GM18502 (cell line): ENCODE measurements around the gene PA2G4.
"Not testable (repeated sequence)": the region's sequence is repeated elsewhere in the genome, so short reads cannot be mapped to it uniquely, and the experiment has no call there.

ENCODE experiments used
- ATAC-seq: cut with Tn5 transposase; IDR thresholded peaks from one replicate; pipeline ENCODE4 v1.9.1; 2021; ENCODE audit warnings: mild to moderate bottlenecking; ENCODE audit not compliant: unreplicated experiment, poor library complexity

Gene PA2G4

DNA sequence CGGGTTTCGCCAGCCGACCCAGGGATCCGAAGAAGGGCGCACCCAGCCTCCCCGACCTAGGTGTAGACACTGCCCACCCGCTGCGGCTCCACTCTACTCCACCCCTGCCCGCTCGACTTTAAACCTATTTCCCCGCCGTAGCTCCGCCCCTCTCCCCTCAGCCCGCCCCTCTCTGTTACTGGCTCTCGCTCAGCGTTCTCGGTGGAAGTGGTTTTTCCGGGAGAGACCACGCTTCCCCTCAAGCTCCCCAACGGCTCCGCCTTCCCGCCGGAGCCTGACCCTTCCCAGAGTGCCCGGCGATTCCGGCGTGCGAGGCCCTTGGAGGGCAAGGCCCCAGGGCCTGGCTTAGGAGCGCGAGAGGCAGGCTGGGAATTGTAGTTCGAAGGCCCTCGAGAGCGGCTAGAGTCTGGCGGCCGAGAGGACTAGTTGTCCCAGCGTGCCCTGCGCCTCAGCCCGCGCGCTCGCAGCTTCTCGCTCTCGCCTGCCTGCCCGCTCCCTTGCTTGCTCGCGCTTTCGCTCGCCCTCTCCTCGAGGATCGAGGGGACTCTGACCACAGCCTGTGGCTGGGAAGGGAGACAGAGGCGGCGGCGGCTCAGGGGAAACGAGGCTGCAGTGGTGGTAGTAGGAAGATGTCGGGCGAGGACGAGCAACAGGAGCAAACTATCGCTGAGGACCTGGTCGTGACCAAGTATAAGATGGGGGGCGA lies at the start of gene PA2G4:
Gene PA2G4 (plus strand): TSS at position 451 of the 706 bp plus-strand sequence. CDS start 179 bp downstream, at position 630.
- ATAC-seq: peak; percentile 96

DNA sequence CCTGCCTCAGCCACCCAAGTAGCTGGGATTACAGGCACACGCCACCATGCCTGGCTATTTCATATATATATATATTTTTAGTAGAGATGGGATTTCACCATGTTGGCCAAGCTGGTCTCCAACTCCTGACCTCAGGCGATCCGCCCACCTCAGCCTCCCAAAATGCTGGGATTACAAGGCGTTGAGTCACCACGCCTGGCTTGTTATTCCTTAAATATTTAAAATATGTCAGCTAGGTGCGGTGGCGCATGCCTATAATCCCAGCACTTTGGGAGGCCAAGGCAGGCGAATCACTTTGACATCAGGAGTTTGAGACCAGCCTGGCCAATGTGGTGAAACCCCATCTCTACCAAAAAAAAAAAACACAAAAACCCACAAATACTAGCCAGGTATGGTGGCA lies 44.4 kb upstream of the PA2G4 start:
- not testable (repeated sequence) for ATAC-seq

DNA sequence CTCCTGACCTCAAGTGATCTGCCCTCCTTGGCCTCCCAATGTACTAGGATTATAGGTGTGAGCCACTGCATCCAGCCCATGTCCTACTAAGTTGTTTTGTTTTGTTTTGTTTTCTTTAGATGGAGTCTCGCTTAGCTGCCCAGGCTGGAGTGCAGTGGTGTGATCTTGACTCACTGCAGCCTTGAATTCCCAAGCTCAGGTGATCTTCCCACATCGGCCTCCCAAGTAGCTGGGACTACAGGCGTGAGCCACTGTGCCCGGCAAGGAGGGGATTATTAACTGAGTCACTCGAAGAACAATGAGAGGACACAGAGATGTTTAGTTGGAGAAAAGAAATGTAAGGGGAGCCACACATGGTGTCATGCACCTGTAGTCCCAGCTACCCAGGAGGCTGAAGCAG lies 42.4 kb upstream of the PA2G4 start:
- no peak for ATAC-seq

DNA sequence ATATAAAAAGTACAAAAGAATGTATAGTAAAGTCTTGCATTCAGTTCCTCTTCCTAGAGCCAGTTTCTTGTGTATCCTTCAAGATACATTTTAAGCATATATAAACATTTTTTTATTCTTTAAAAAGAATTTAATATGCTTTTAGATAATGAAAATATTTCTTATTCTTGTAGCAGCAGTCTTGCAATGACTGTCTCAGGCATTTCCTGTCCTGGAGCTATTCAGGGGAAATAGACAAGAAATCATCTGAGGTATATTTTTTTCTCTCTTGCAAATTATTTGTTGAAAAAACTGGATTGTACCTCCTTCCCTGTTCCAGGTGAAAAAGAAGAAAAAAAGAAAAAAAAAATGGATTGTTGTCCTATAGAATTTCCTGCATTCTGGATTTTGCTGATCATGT lies 41.4 kb upstream of the PA2G4 start:
- no peak for ATAC-seq

DNA sequence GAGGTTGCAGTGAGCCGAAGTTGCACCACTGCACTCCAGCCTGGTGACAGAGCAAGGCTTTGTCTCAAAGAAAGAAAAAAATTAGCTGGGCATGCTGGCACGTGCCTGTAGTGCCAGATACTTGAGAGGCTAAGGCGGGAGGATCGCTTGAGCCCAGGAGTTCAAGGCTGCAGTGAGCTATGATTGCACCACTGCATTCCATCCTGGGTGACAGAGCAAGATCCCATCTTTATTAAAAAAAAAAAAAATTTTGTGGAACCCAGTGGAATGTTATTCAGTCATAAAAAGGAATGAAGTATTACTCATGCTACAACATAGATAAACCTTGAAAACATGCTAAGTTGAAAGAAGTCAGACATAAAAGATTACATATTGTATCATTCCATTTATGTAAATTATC lies 32.7 kb upstream of the PA2G4 start:
- no peak for ATAC-seq

DNA sequence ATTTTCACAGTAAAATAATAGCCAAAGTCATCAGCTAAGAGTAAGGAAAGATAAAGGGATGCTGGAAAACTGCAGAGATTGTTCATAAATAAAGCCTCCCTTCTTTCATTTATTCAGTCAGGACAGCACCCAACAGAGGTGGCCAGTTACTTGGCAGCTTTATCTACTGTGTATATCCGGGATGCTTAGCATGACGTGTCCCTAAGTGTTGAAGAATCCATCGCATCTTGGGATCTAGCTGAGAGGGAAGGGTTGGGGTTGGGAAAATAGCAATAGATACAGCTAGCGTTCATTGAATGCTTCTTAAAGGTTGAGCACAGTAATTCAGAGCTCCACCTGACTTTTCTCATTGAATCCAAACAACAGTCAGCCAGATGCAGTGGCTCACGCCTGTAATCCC lies 30.0 kb upstream of the PA2G4 start:
- no peak for ATAC-seq

DNA sequence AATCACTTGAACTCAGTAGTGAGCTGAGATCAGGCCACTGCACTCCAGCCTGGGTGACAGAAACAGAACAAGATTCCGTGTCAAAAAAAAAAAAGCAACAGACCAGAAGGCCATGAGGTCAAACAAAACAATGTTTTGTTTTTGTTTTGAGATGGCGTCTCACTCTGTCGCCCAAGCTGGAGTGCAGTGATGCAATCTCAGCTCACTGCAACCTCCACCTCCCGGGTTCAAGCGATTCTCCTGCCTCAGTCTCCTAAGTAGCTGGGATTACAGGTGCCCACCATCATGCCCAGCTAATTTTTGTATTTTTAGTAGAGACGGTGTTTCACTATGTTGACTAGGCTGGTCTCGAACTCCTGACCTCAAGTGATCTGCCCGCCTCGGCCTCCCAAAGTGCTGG lies 26.4 kb upstream of the PA2G4 start:
- ATAC-seq: not testable (repeated sequence)

DNA sequence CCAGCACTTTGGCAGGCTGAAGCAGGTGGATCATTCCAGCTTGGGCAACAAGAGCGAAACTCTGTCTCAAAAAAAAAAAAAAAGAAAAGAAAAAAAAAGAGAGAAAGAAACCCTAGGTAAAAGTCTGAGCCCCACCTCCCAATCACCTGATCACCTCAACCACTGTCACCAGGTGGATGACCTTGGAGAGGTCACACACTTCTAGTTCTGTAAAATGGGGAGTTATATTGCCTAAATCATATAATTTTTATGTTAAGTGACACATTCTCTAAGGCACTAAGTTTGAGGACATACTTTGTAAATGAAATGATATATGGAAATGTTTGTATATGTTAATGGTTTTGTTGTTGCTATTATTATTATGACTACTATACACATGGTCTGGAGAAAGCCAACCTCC lies 25.9 kb upstream of the PA2G4 start:
- ATAC-seq: no peak

DNA sequence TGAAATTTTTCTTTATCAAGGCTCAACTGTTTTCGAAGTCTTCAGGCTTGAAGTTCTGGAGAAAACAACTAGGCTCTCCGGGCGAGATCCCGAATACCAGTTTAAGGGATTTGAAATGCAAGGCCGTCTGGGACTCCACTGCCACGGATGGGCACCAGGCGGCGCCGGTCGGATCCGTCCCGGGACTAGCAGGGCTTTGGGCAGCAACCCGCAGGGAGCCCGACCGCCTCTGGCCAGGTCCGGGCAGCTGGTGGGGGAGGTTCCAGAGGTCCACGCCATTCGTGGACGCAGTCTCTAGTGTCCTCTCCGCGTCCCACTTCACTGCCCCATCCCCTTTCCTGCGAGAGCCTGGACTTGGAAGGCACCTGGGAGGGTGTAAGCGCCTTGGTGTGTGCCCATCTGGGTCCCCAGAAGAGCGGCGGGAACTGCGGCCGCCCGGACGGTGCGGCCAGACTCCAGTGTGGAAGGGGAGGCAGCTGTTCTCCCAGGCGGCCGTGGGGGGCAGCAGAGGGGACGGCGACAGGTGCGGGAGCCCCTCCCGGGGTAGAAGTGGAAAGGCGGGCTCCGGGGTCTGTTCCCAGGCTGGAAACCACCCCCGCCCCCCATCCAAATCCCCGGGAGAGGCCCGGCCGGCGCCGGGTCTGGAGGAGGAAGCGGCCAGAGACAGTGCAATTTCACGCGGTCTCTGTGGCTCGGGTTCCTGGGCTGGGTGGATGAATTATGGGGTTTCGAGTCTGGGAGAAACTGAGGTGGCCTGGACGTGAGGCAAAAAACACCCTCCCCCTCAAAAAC lies 25.2 kb upstream of the PA2G4 start:
- peak; percentile 64 for ATAC-seq

DNA sequence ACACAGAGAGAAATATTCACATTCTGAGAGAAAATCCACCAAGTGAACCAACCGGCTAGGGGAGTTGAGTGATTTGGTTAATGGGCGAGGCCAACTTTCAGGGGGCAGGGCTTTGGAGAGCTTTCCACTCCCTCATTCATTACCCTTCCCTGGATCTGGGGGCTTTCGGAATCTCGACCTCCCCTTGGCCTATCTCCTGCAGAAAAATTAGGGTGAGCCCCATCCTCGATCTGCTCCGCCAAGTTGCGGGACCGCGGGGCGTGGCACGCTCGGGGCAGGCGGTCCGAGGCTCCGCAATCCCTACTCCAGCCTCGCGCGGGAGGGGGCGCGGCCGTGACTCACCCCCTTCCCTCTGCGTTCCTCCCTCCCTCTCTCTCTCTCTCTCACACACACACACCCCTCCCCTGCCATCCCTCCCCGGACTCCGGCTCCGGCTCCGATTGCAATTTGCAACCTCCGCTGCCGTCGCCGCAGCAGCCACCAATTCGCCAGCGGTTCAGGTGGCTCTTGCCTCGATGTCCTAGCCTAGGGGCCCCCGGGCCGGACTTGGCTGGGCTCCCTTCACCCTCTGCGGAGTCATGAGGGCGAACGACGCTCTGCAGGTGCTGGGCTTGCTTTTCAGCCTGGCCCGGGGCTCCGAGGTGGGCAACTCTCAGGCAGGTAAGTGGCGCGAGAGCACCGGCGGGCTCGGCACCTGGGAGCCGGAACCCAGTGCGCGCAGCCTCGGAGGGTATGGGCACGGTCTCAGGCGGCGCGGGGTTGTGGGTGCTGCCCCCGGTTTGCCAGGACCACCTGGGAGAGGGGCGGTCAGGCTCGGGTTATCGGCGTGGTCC lies 24.4 kb upstream of the PA2G4 start, which contains the start of gene ERBB3:
Gene ERBB3 (plus strand): TSS at position 443 of the 833 bp plus-strand sequence. CDS start 136 bp downstream, at position 579.
- ATAC-seq: peak; percentile 46

DNA sequence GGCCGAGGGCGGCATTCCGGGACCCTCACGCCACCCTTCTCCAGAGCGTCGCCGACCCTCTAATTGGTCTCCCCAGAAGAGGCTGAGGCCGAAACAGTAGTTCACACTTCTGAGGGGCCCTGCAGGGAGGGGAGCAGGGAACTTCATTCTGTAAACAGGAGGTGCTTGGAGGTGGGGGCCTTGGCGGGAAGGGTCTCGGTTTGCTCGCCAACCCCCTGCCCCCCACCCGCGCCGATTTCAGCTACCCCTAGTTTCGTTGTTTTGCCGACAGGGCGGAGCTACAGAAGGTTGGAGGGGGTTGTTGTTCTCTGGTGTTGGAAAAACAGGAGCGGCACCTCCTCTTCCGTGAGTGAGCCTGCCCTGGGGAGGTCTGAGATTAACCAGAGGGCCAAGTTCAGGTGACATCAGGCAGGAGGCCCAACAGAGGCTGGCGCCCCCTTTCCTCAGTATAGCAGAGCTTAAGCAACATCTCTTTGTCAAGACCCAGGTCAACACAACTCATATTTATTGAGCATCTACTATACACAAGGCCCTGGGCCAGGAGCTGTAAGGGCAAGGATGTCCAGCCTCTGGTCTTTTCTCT lies 23.7 kb upstream of the PA2G4 start:
- ATAC-seq: no peak

DNA sequence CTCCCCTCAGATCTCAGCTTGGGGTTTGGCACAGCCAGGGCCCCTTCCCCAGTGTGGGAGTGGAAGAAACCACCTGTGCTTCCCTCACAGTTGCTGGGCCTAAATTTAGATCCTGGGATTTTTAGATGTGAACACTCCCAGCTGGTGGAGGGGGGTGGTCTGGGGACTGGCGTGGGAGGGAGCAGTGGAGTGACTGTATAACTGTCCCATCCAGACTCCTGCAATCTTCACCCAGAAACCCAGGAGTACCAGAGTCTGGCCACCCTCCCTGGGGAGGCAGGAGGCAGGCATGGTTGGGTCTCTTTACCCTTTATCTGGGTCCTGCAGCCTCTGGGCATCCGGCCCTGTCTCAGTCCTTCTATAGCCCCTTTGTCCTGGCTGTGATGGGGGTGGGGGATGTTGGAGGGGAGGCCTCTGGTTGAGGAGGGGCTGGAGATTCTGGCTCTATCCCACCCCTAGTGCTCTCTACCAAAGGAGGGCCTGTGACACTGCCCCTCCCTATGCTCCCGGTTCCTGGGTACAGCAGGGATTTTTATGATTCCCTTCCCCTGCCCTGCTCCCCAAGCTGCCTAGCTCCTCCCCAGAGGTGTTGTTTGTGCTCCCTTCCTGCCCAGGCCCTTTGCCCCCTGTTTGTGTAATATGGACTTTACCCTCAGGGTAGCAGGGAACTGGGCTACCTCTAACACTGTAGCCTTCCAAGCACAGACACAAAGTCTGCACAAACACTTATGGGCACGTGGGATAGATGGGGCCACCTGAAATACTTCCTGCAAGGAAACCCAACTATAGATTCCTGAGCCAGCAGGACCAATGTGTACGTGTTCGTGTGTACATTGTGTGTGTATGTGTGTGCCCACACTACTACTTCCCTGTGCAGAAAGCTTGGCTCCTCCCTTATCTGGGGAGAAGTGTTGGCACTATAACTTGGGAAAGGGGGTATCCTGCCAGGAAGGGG lies 22.7 kb upstream of the PA2G4 start:
- ATAC-seq: no peak

DNA sequence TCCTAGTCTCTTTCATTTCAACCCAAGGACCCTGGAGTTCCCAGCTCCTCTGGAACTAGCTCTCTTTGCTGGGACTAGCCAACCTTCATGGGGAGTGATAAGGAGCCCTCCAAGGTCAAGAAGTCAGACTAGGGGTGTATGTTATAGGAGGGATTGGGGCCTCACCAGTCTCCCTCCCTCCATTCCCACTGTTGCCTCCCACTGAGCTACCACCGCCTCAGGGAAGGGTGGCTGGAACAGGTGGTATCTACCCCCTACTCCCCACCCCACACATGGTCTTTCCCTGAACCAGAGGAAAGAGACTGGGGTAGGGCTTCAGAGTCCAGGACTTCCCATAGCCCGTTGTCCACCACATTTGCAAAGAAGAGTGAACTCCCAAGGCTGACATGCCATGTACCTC lies 22.0 kb upstream of the PA2G4 start:
- no peak for ATAC-seq

DNA sequence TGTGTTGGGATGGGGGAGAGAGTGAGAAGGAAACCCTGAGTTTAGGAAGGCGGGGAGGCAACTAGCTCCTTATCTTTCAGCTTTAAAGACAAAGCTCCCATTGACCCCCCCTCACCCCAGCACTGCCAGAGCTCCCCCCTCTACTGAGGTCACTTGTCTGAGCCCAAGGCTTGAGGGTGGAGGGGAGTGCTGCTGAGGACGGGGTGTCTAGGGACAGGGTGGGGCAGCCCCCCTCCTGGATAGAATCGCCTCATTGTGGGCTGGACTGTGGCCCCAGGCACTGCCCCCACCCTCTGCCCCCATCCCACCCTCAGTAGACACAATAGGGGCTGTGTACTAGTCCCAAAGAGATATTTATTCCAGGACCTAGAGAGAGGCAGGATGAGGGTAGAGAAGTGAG lies 21.4 kb upstream of the PA2G4 start:
- ATAC-seq: no peak

DNA sequence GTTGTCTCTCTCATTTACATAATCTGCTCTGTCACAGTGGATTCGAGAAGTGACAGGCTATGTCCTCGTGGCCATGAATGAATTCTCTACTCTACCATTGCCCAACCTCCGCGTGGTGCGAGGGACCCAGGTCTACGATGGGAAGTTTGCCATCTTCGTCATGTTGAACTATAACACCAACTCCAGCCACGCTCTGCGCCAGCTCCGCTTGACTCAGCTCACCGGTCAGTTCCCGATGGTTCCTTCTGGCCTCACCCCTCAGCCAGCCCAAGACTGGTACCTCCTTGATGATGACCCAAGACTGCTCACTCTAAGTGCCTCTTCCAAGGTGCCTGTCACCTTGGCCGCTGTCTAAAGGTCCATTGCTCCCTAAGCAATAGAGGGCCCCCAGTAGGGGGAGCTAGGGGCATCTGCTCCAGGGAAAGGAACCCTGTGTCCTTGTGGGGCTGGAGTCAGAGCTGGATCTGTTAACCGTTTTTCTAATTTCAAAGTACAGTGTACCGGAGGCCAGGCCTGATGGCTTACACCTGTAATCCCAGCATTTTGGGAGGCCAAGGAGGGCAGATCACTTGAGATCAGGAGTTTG lies 19.3 kb upstream of the PA2G4 start:
- no peak for ATAC-seq

DNA sequence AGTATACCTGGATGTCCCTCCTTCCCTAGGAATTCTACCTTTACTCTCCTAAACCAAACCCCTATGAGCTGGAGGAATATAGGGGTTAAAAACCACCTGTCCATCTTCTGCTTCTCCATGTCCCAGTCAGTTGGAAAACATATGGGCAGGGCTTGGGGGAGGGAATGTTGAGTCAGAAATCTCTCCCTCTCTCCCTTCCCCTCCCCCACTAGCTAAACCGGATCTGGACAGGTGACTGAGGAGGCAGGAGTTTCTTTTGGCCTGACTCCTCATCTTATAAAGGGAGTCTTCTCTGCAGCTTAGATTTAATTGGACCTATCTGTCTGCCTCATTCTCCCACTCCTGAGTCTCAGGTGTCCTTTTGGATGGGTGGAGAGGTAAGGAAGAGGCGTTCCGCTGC lies 18.3 kb upstream of the PA2G4 start:
- ATAC-seq: no peak

DNA sequence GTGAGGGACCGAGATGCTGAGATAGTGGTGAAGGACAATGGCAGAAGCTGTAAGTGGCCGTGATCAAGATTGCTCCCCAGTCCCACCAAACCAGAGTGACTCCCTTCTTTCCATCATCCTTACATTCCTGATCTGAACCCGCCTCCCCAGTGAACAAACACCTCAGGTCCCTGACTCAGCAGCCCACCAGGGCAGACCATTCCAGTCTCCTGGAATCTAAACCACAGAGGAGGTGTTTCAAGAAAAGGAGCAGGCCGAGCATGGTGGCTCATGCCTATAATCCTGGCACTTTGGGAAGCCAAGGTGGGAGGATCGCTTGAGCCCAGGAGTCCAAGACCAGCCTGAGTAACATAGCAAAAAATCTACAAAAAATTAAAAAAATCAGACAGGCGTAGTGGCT lies 17.8 kb upstream of the PA2G4 start:
- no peak for ATAC-seq

DNA sequence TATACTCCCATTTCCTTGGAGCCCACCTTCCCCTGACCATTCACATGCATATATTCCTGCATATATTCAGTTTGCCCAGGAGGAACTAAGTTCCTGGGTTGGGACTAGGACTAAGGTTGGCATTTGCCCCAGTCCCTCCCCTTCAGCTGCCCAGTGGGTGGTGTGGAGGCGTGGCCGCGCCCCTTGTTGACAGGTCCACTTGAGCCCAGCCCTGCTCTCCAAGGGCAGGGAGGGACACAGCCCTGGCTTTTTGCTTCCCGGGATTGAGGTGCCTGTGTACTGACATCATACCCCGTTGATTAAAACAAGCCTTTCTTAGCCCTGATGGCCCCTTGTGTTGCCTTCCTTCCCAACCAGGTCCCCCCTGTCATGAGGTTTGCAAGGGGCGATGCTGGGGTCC lies 17.1 kb upstream of the PA2G4 start:
- ATAC-seq: no peak

DNA sequence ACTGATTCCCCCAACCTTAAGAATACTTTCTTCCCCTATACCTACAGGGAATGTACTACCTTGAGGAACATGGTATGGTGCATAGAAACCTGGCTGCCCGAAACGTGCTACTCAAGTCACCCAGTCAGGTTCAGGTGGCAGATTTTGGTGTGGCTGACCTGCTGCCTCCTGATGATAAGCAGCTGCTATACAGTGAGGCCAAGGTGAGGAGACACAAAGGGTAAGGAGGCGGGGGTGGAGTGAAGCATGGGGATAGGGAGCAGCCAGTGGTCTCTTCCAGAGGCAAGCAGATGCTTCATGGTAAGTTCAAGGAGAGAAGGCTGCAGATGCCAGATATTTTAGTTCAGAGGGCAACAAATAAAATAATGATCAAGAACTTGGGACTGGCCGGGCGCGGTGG lies 6.6 kb upstream of the PA2G4 start:
- ATAC-seq: no peak
